ENCODE data around the gene MAEA. TPM values are rescaled to one million over a fixed set of nuclear protein-coding genes. Genes with fewer than 3 reads are reported as not detected.

MAEA gene
- total and polyA plus RNA-seq, 9 of the 15 experiments (the other 6 are each of a cell fraction or from before 2014, with no cell fraction given) = 2.1 to 86.5 (median 45.0) TPM

GRCh38 chr4:1356181-1356998 lies 66.7 kb downstream of the MAEA start:
- in situ Hi-C loops (cut with MboI) = no loop called here
- Histone ChIP-seq H3K9me3 (replicated peaks; ENCODE audit: control insufficient read depth, insufficient read depth, low read depth, low read length) (no peaks in the 10 kb centered on the region), H4K20me1 (replicated peaks; ENCODE audit: control insufficient read depth, insufficient read depth, low read length) (peaks cover 10% of the 10 kb centered on the region; the same call in 1 of the 2 replicates), H3K36me3 (ENCODE audit: control insufficient read depth, insufficient read depth, low read length) (peaks cover 36% of the 10 kb centered on the region; the same call in 2 of the 3 replicates), H3K4me1 (replicated peaks in 1 of 2; ENCODE audit: control insufficient read depth in 2 of 2, insufficient read depth in 2 of 2, low read length in 2 of 2) (peaks cover 0 to 64% of the 10 kb centered on the region in 2 experiments; a peak in 2 of 5 replicates), H3K27ac (ENCODE audit: extremely low read depth, low read depth, low read length) (no peak overlapping the region), H3K9me1 (ENCODE audit: control insufficient read depth, insufficient read depth, low read length) (peaks cover 8% of the 10 kb centered on the region), H3K9ac (ENCODE audit: insufficient read depth in 1 of 2, low read depth in 2 of 2, low read length in 2 of 2) (no peak overlapping the region; a peak in 1 of 4 replicates), H2AFZ (ENCODE audit: low read depth, low read length) (no peak overlapping the region), H3K27me3 (ENCODE audit: control insufficient read depth in 2 of 2, insufficient read depth in 2 of 2, low read length in 2 of 2) (no peaks in the 10 kb centered on the region), H3K4me2 (ENCODE audit: insufficient read depth, low read length) (no peak overlapping the region), H3K79me2 (ENCODE audit: control insufficient read depth, insufficient read depth, low read length) (no peaks in the 10 kb centered on the region), H3K4me3 (no peak overlapping the region)
- 54% methylated on average over 20 of the region's 28 CpGs for WGBS (ENCODE audit: insufficient coverage, low coverage, missing lambda C conversion rate)
- DNase-seq (ENCODE audit: extremely low read depth in 1 of 4, low spot score in 3 of 4) (peak; percentile 78 to 84 (median 81)), ATAC-seq (peak; percentile 83), FAIRE-seq (peak; percentile 85)
- ChIA-PET POLR2A (interaction anchor here (0.6 to 1.5 kb wide), 6 partner anchors 9 to 356 kb away, joined by 3 to 8 read pairs (median 4); partner anchors contain the start of gene SLBP), CTCF (ENCODE audit: low intra/inter-chr PET ratio) (interaction anchor here (0.6 to 1.6 kb wide), 5 partner anchors 157 to 370 kb away, joined by 3 to 7 read pairs (median 3); no protein-coding TSS in a partner anchor)
- no TSS peak for BruUV-seq (replicated peaks)
- intact Hi-C loops (cut with micrococcal nuclease) = loop anchor here (2.0 to 10.0 kb wide), 3 partner anchors 156 to 368 kb away; partner anchors contain the start of genes TACC3 and TMEM129
- TF ChIP-seq POLR2G (IDR thresholded peaks at IDR 0.05; ENCODE audit: low read depth, low read length) (peak; percentile 13; the same call in 1 of the 2 replicates), MYC (IDR thresholded peaks at IDR 0.05; ENCODE audit: low read depth, low read length) (peak; percentile 59; the same call in 1 of the 2 replicates), MYC (CRISPR knock-in tag; IDR thresholded peaks at IDR 0.05; ENCODE audit: borderline replicate concordance, low read depth) (no peak), KDM5B (IDR thresholded peaks at IDR 0.05; ENCODE audit: insufficient replicate concordance, low read depth, low read length) (no peak), AFF1 (IDR thresholded peaks at IDR 0.05; ENCODE audit: low read depth in 1 of 2, partially characterized antibody in 2 of 2) (no peak), FOXA3 (CRISPR knock-in tag; conservative IDR thresholded peaks at IDR 0.05 in 1 of 2, IDR thresholded peaks at IDR 0.05 in 1 of 2) (no peak), TEAD1 (CRISPR knock-in tag; IDR thresholded peaks at IDR 0.05) (0 out of 4 replicates have a peak, but pooled peaks of 1 of the 2 experiments have one; percentile 24), C11orf30 (IDR thresholded peaks at IDR 0.05; ENCODE audit: low read depth) (peak; percentile 81), ZNF512 (tag; IDR thresholded peaks at IDR 0.05) (no peak)
- TF ChIP-seq, protein P1, sequence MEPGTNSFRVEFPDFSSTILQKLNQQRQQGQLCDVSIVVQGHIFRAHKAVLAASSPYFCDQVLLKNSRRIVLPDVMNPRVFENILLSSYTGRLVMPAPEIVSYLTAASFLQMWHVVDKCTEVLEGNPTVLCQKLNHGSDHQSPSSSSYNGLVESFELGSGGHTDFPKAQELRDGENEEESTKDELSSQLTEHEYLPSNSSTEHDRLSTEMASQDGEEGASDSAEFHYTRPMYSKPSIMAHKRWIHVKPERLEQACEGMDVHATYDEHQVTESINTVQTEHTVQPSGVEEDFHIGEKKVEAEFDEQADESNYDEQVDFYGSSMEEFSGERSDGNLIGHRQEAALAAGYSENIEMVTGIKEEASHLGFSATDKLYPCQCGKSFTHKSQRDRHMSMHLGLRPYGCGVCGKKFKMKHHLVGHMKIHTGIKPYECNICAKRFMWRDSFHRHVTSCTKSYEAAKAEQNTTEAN (CRISPR knock-in tag; IDR thresholded peaks at IDR 0.05) = 0 out of 2 replicates have a peak, but pooled peaks have one; percentile 38
